Parathyroid adenoma (tissue), 2 donors: ENCODE data around the gene ABCC1.

Source experiments
- H2AFZ ChIP-seq: fragments of 300-600 bp; sonication (generic); one replicate; pipeline ENCODE4 v1.7.0; 2017; ENCODE audit warnings: antibody characterized with exemption, mild to moderate bottlenecking
- H3K27ac ChIP-seq: fragments of 300-600 bp; sonication (generic); one replicate; pipeline ENCODE4 v1.7.0; 2017
- H3K27me3 ChIP-seq: fragments of 300-600 bp; sonication (generic); one replicate; pipeline ENCODE4 v1.7.0; 2017; ENCODE audit warnings: low read length; ENCODE audit not compliant: control insufficient read depth, insufficient read depth
- H3K36me3 ChIP-seq: fragments of 300-600 bp; sonication (generic); one replicate; pipeline ENCODE4 v1.7.0; 2017; ENCODE audit warnings: low read length; ENCODE audit not compliant: control insufficient read depth, insufficient read depth
- H3K4me1 ChIP-seq: fragments of 300-600 bp; sonication (generic); one replicate; pipeline ENCODE4 v1.7.0; 2017; ENCODE audit warnings: control low read depth
- H3K4me2 ChIP-seq: fragments of 300-600 bp; sonication (generic); one replicate; pipeline ENCODE4 v1.7.0; 2017; ENCODE audit warnings: low read length
- H3K4me3 ChIP-seq: fragments of 300-600 bp; sonication (generic); one replicate; pipeline ENCODE4 v1.7.0; 2017; ENCODE audit warnings: low read depth, low read length
- H3K79me2 ChIP-seq: fragments of 300-600 bp; sonication (generic); one replicate; pipeline ENCODE4 v1.7.0; 2017; ENCODE audit warnings: control low read depth
- H3K9ac ChIP-seq: fragments of 300-600 bp; sonication (generic); one replicate; pipeline ENCODE4 v1.7.0; 2017; ENCODE audit warnings: mild to moderate bottlenecking
- H3K9me3 ChIP-seq: fragments of 300-600 bp; sonication (generic); one replicate; pipeline ENCODE4 v1.7.0; 2017; ENCODE audit warnings: low read length; ENCODE audit not compliant: control insufficient read depth
- CTCF ChIP-seq: fragments of 300-600 bp; sonication (generic); IDR thresholded peaks from one replicate; pipeline ENCODE4 v1.7.0; 2017; ENCODE audit warnings: antibody characterized with exemption, mild to moderate bottlenecking
- donor health status: primary hyperparathyroidism.

ABCC1 gene

GRCh38 chr16:16028311-16028999, 79.0 kb downstream of the ABCC1 start:
- H3K27ac ChIP-seq: no peak overlapping the region
- H3K9ac ChIP-seq: no peak overlapping the region
- peaks cover 6% of the 10 kb centered on the region for H3K4me1 ChIP-seq

DNA sequence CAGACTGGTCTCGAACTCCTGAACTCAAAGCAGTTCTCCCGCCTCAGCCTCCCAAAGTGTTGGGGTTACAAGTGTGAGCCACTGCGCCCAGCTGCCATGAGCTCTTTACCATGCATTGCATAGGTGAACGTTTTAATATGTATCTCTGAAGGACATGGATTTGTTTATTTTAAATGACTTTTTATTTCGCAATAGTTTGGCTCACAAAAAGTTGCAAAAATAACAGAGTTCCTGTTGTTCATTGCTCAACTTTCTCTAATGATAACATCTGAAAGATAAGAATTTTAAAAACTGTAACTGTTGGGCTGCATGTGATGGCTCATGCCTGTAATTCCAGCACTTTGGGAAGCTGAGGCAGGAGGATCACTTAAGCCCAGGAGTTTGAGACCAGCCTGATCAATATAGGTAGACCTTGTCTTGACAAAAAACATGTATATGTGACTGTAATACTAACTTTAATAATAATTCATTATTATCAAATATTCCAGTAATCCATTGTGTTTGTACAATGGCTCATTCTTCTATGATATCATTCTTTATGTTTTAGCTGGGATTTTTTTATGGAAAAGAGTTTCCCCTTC, 80.1 kb downstream of the ABCC1 start:
- Histone ChIP-seq H3K9me3 (no peaks in the 10 kb centered on the region), H3K4me2 (no peak overlapping the region), H3K9ac (no peak overlapping the region), H3K36me3 (no peaks in the 10 kb centered on the region), H3K27me3 (no peaks in the 10 kb centered on the region), H3K79me2 (no peaks in the 10 kb centered on the region), H3K27ac (no peak overlapping the region), H3K4me1 (peaks cover 6% of the 10 kb centered on the region), H3K4me3 (no peak overlapping the region), H2AFZ (no peak overlapping the region)
- no peak for TF ChIP-seq CTCF

More at GRCh38 chr16:16028311-16028999, 79.0 kb downstream of the ABCC1 start:
- no peak for TF ChIP-seq CTCF
- H3K36me3 ChIP-seq: no peaks in the 10 kb centered on the region
- H3K4me2 ChIP-seq: peak overlapping the region; percentile 31
- no peaks in the 10 kb centered on the region for H3K27me3 ChIP-seq
- no peak overlapping the region for H3K4me3 ChIP-seq
- H3K79me2 ChIP-seq: no peaks in the 10 kb centered on the region
- no peaks in the 10 kb centered on the region for H3K9me3 ChIP-seq
- H2AFZ ChIP-seq: no peak overlapping the region

DNA sequence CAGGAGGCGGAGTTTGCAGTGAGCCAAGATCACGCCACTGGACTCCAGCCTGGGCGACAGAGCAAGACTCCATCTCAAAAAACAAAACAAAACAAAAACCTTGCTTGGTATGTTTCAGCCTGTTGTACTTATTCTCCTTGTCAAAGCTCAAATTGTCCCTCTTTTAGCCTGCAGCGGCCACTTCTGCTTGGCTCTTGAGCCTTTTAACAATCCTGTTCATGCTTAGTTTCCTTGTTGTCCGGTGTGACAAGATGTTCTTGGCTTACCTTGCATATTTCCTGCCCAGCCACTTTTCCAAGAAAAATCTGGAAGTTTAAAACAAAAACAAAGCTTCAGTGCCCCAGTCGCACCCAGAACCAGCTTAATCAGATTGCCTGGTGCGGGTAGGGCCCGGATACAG, 81.0 kb downstream of the ABCC1 start:
- Histone ChIP-seq H3K9me3 (no peaks in the 10 kb centered on the region), H2AFZ (no peak overlapping the region), H3K4me2 (no peak overlapping the region), H3K27ac (no peak overlapping the region), H3K4me1 (peaks cover 6% of the 10 kb centered on the region), H3K79me2 (no peaks in the 10 kb centered on the region), H3K36me3 (no peaks in the 10 kb centered on the region), H3K9ac (no peak overlapping the region), H3K27me3 (no peaks in the 10 kb centered on the region), H3K4me3 (no peak overlapping the region)
- no peak for TF ChIP-seq CTCF

DNA sequence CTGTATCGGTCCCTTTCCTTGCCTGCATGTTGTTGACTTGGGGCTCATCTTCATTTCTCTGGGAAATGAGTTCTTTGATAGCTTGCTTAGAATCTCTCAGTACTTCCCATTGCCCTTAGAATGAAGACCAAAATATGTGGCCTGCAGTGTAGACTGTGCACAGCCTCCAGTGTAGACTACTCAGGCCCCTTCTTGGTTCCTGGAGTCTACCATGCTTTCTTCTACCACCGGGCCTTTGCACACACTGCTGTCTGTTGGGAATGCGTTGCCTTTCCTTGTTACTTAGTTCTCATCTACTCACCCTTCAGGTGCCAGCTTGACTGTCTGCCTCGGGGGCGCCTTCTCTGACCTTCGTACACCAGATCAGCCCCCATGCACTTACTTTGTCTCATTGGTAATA, 82.0 kb downstream of the ABCC1 start:
- Histone ChIP-seq H3K9ac (no peak overlapping the region), H3K79me2 (no peaks in the 10 kb centered on the region), H3K4me1 (peaks cover 6% of the 10 kb centered on the region), H3K9me3 (no peaks in the 10 kb centered on the region), H2AFZ (no peak overlapping the region), H3K27me3 (no peaks in the 10 kb centered on the region), H3K4me3 (no peak overlapping the region), H3K4me2 (no peak overlapping the region), H3K27ac (no peak overlapping the region), H3K36me3 (no peaks in the 10 kb centered on the region)
- TF ChIP-seq CTCF: no peak
